IPS-20b (cell line): Measurements from ENCODE around the gene GPR137.

Source experiments
- H3K27ac ChIP-seq: one replicate; pipeline ENCODE4 v1.5.1; 2013; ENCODE audit warnings: low read length
- H3K27me3 ChIP-seq: 2 replicates; pipeline ENCODE4 v1.6.1; 2013; ENCODE audit warnings: mild to moderate bottlenecking, low read length, inconsistent platforms; ENCODE audit not compliant: insufficient read depth
- H3K36me3 ChIP-seq: 2 replicates; pipeline ENCODE4 v1.6.1; 2013; ENCODE audit warnings: low read depth, mild to moderate bottlenecking, inconsistent platforms, low read length, moderate library complexity; ENCODE audit not compliant: insufficient read depth
- H3K4me1 ChIP-seq: 2 replicates; pipeline ENCODE4 v1.6.1; 2013; ENCODE audit warnings: mild to moderate bottlenecking, control low read depth, inconsistent platforms, low read length, moderate library complexity; ENCODE audit not compliant: insufficient read depth
- H3K4me3 ChIP-seq: 2 replicates; pipeline ENCODE4 v1.5.1; 2013; ENCODE audit warnings: mild to moderate bottlenecking, low read length, inconsistent platforms
- H3K9ac ChIP-seq: 2 replicates; pipeline ENCODE4 v1.6.1; 2013; ENCODE audit warnings: low read depth, mild to moderate bottlenecking, inconsistent platforms, low read length, moderate library complexity
- H3K9me3 ChIP-seq: 2 replicates; pipeline ENCODE4 v1.6.1; 2013; ENCODE audit warnings: mild to moderate bottlenecking, low read depth, low read length, inconsistent platforms; ENCODE audit not compliant: insufficient read depth

The GPR137 gene

GRCh38 chr11:64267207-64267945 is 18.3 kb upstream of the GPR137 start:
- Histone ChIP-seq H3K27me3 (no peaks in the 10 kb centered on the region), H3K36me3 (peaks cover 45% of the 10 kb centered on the region), H3K4me1 (peaks cover 7% of the 10 kb centered on the region), H3K9me3 (no peaks in the 10 kb centered on the region), H3K4me3 (no peak overlapping the region), H3K27ac (no peak overlapping the region), H3K9ac (no peak overlapping the region)

GRCh38 chr11:64268025-64268892 is 17.4 kb upstream of the GPR137 start:
- Histone ChIP-seq H3K27me3 (no peaks in the 10 kb centered on the region), H3K36me3 (peaks cover 36% of the 10 kb centered on the region), H3K27ac (peak overlapping the region; percentile 25), H3K9ac (peak overlapping the region; percentile 90; the same call in 1 of the 2 replicates), H3K9me3 (no peaks in the 10 kb centered on the region), H3K4me3 (peak overlapping the region; percentile 81), H3K4me1 (peaks cover 6% of the 10 kb centered on the region)

DNA sequence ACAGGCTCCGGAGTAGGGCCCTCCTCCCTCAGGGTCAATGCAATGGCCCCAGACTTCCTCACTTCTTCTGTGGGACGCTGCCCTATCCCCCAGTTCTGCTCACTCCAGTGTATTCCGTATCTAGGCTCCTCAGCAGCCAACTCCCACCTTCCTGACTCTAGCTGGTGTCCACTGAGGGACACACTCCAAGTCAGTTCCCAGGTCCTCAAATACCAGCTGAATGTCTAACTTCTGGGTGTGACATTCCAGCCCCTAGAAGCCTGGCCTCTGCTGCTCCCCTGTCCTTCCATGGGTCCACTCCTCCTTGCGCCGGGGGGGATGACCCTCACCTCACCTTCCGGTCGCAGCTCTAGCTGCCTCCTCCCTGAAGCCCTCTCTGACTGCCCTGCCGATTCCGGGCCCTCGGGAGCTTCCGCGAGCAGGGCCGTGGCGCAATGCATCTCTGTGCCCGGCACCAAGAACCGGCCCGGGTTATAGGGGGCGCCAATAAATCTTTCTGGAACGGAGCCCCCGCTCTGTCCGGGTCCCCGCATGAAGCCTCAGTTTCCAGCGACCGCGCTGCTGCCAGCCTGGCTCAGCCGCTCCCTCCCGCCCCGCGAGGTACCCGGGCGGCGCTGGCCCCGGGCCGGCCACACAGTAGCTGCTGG is 16.6 kb upstream of the GPR137 start:
- Histone ChIP-seq H3K4me1 (peaks cover 3% of the 10 kb centered on the region), H3K27me3 (no peaks in the 10 kb centered on the region), H3K27ac (peak overlapping the region; percentile 25), H3K9me3 (no peaks in the 10 kb centered on the region), H3K36me3 (peaks cover 29% of the 10 kb centered on the region), H3K4me3 (peak overlapping the region; percentile 81), H3K9ac (peak overlapping the region; percentile 90)

GRCh38 chr11:64269540-64270220 is 16.0 kb upstream of the GPR137 start:
- Histone ChIP-seq H3K4me3 (peak overlapping the region; percentile 81), H3K4me1 (peaks cover 3% of the 10 kb centered on the region), H3K9ac (peak overlapping the region; percentile 90), H3K27ac (peak overlapping the region; percentile 25), H3K36me3 (peaks cover 22% of the 10 kb centered on the region), H3K27me3 (no peaks in the 10 kb centered on the region), H3K9me3 (no peaks in the 10 kb centered on the region)

- H3K4me1 ChIP-seq: peaks cover 6% of the 10 kb centered on the region; the same call in 1 of the 2 replicates
- H3K36me3 ChIP-seq: peaks cover 6% of the 10 kb centered on the region; the same call in 1 of the 2 replicates
- no peak overlapping the region for H3K9ac ChIP-seq
- no peak overlapping the region for H3K4me3 ChIP-seq
- H3K27me3 ChIP-seq: no peaks in the 10 kb centered on the region
- H3K9me3 ChIP-seq: no peaks in the 10 kb centered on the region
- H3K27ac ChIP-seq: no peak overlapping the region
Observed at GRCh38 chr11:64275031-64275800, 10.4 kb upstream of the GPR137 start.

- Histone ChIP-seq H3K4me3 (no peak overlapping the region), H3K36me3 (peaks cover 6% of the 10 kb centered on the region; the same call in 1 of the 2 replicates), H3K9ac (no peak overlapping the region), H3K9me3 (no peaks in the 10 kb centered on the region), H3K4me1 (peaks cover 6% of the 10 kb centered on the region; the same call in 1 of the 2 replicates), H3K27ac (no peak overlapping the region), H3K27me3 (no peaks in the 10 kb centered on the region)
Observed at GRCh38 chr11:64275841-64276240, 9.8 kb upstream of the GPR137 start.

- Histone ChIP-seq H3K4me1 (peaks cover 6% of the 10 kb centered on the region; the same call in 1 of the 2 replicates), H3K4me3 (no peak overlapping the region), H3K27me3 (no peaks in the 10 kb centered on the region), H3K36me3 (peaks cover 6% of the 10 kb centered on the region; the same call in 1 of the 2 replicates), H3K27ac (no peak overlapping the region), H3K9ac (no peak overlapping the region), H3K9me3 (no peaks in the 10 kb centered on the region)
Observed at GRCh38 chr11:64276653-64277431, 8.8 kb upstream of the GPR137 start.

DNA sequence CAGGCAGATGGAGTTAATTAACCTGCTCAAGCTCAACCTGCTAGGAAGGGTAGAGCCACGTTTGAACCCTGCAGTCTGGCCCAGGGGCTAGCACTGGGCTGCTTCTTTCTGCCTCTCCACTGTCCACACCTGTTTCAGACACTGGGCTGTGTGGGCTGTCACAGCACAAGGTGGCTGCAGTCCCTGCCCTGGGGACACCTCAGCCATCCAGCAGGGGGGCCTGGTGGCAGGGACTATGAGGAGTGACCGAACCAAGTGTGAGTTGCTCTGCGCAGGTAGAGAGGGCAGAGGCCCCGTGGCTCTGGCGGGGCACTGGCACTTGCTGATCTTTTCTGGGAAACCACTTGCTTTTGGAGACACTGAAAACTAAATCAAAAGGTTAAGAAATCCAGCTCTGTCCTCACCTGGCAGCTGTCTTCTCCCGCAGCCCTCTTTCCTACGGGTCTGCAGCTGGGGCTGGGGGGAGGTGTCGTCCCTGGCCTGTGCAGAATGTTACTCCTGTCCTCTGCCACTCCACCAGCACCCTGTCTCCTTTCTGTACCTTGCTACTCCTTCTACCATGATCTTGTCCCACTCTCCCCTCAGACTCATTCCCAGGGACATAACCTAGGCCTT is 7.0 kb upstream of the GPR137 start:
- no peak overlapping the region for H3K27ac ChIP-seq
- no peaks in the 10 kb centered on the region for H3K9me3 ChIP-seq

DNA sequence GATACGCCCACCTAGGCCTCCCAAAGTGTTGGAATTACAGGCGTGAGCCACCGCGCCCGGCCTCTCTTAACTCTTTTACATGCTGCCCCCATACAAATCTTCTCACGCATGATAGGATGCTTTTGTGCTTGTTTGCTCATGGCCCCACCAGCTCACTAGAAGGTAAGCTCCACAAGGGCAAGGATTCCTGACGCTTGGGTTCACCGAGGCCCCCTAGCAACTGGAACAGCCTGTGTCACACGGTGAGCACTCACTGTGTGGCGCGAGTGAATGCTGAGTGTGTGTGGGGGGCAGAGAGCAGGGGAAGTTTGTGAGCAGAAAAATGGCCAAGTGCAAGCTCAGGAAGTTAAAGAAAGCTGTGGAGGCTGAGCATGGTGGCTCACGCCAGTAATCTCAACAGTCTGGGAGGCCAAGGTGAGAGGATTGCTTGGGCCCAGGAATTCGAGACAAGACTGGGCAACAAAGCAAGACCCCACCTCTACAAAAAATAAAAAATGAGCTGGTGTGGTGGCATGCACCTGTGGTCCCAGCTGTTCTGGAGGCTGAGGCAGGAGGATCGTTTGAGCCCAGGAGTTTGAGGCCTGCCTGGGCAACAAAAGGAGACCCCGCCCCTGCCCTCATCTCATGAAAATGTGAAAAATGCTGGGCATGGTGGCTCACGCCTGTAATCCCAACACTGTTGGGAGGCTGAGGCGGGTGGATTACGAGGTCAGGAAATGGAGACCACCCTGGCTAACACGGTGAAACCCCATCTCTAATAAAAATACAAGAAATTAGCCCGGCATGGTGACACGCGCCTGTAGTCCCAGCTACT is 3.5 kb upstream of the GPR137 start:
- Histone ChIP-seq H3K9ac (no peak overlapping the region), H3K4me3 (no peak overlapping the region), H3K4me1 (no peaks in the 10 kb centered on the region), H3K27ac (no peak overlapping the region), H3K9me3 (no peaks in the 10 kb centered on the region), H3K36me3 (peaks cover 6% of the 10 kb centered on the region; the same call in 1 of the 2 replicates), H3K27me3 (peaks cover 6% of the 10 kb centered on the region; the same call in 1 of the 2 replicates)

More for the DNA sequence above, 7.0 kb upstream of the GPR137 start:
- Histone ChIP-seq H3K4me3 (no peak overlapping the region), H3K9ac (no peak overlapping the region), H3K27me3 (no peaks in the 10 kb centered on the region), H3K4me1 (peaks cover 6% of the 10 kb centered on the region; the same call in 1 of the 2 replicates), H3K36me3 (peaks cover 6% of the 10 kb centered on the region; the same call in 1 of the 2 replicates)
